CD1c-positive myeloid dendritic cell (primary cell): ENCODE measurements around the gene RGS3.
"Not testable (repeated sequence)": the region's sequence is repeated elsewhere in the genome, so short reads cannot be mapped to it uniquely, and the experiment has no call there.

Experiments used
- DNase-seq: peaks from one replicate; pipeline ENCODE4 v3.0.0-alpha.2; 2016; ENCODE audit errors: extremely low spot score

Gene RGS3

GRCh38 chr9:113463418-113464285 lies at the start of gene RGS3:
Gene RGS3, plus strand, starts transcription at chr9:113463727. Its CDS starts 76 bp downstream, at chr9:113463803.
- no peak for DNase-seq

GRCh38 chr9:113416149-113416721 lies 47.3 kb upstream of the RGS3 start:
- peak; percentile 77 for DNase-seq

- DNase-seq, result no peak
These were observed 46.2 kb upstream of the RGS3 start for GRCh38 chr9:113417370-113417769.

GRCh38 chr9:113421726-113422125 lies 41.8 kb upstream of the RGS3 start:
- no peak for DNase-seq

- DNase-seq, result no peak
These were observed 38.5 kb upstream of the RGS3 start for GRCh38 chr9:113425072-113425471.

- DNase-seq, result no peak
These were observed 36.8 kb upstream of the RGS3 start for GRCh38 chr9:113426701-113427100.

- DNase-seq, result no peak
These were observed 35.9 kb upstream of the RGS3 start for GRCh38 chr9:113427629-113428028.

GRCh38 chr9:113428062-113428615 lies 35.4 kb upstream of the RGS3 start:
- DNase-seq, result no peak

- DNase-seq, result no peak
These were observed 32.3 kb upstream of the RGS3 start for GRCh38 chr9:113431191-113431590.

- no peak for DNase-seq
These were observed 26.6 kb upstream of the RGS3 start for GRCh38 chr9:113436728-113437515.

- DNase-seq, result not testable (repeated sequence)
These were observed 25.8 kb upstream of the RGS3 start for GRCh38 chr9:113437716-113438115.

GRCh38 chr9:113444736-113445135 lies 18.8 kb upstream of the RGS3 start:
- no peak for DNase-seq

GRCh38 chr9:113446323-113446740 lies 17.2 kb upstream of the RGS3 start:
- DNase-seq, result peak; percentile 65

GRCh38 chr9:113449376-113449775 lies 14.2 kb upstream of the RGS3 start:
- peak; percentile 17 for DNase-seq

- DNase-seq, result no peak
These were observed 11.4 kb upstream of the RGS3 start for GRCh38 chr9:113452113-113452605.

- DNase-seq, result no peak
These were observed 8.4 kb upstream of the RGS3 start for GRCh38 chr9:113454914-113455761.

GRCh38 chr9:113456235-113456634 lies 7.3 kb upstream of the RGS3 start:
- DNase-seq, result no peak

- no peak for DNase-seq
These were observed 2.2 kb upstream of the RGS3 start for GRCh38 chr9:113461285-113461684.

- no peak for DNase-seq
These were observed 1.6 kb upstream of the RGS3 start for GRCh38 chr9:113461943-113462342.

GRCh38 chr9:113462781-113463286 lies 693 bp upstream of the RGS3 start:
- DNase-seq, result no peak

- DNase-seq, result no peak
These were observed 746 bp downstream of the RGS3 start for GRCh38 chr9:113464286-113464660.
